SH-SY5Y (cell line): ENCODE measurements around the gene SIRT7.

Experiments
- GATA2 ChIP-seq: IDR thresholded peaks from 2 replicates; pipeline ENCODE4 v1.6.1; 2011; ENCODE audit warnings: mild to moderate bottlenecking, low read depth, low read length
- GATA3 ChIP-seq: IDR thresholded peaks from 2 replicates; pipeline ENCODE4 v1.6.1; 2011; ENCODE audit warnings: low read depth, mild to moderate bottlenecking, low read length, moderate library complexity

Gene SIRT7

GRCh38 chr17:81921537-81921862, 3.5 kb upstream of the SIRT7 start:
- TF ChIP-seq GATA3 (no peak), GATA2 (no peak)

GRCh38 chr17:81920612-81921536, 2.9 kb upstream of the SIRT7 start:
- TF ChIP-seq GATA2 (no peak), GATA3 (no peak)

DNA sequence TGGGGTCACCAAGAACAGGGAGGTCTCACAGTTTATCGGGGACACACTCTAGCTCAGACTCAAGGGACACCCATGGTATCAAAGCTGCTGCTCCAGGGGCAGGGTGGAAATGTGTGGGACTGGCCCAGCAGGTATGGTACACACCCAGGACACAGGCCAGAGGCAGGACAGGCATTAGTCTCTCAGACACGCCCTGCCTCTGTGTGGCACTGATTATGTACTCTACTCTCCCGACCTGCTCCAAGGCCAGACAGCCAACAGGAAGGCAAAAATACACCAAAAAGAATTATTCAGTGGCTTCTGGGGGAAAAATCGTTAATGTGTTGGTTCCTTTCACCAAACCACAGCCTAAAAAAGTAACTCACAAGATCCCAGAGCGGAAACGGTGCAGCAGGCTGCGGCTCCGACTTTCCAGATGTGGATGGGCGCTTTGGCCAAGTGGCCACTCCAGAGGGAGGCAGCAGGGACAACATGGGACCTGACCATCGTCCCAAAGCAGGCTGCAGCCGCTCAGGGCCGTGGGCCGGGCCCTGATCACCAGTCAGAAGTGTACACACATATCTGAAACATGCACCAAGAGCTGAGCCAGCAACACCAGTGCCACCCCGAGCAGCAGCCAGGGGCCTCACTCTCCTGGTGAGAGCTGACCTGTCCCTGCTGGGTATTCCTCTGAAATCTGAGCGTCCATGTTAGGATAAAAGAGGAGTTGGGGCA, 1.0 kb upstream of the SIRT7 start:
- TF ChIP-seq GATA3 = no peak
- TF ChIP-seq GATA2 = no peak

- TF ChIP-seq GATA3 (no peak), GATA2 (no peak)
Observed at GRCh38 chr17:81916234-81917001, 1.6 kb downstream of the SIRT7 start.

GRCh38 chr17:81915331-81915730, 2.6 kb downstream of the SIRT7 start:
- TF ChIP-seq GATA2 (no peak), GATA3 (no peak)

DNA sequence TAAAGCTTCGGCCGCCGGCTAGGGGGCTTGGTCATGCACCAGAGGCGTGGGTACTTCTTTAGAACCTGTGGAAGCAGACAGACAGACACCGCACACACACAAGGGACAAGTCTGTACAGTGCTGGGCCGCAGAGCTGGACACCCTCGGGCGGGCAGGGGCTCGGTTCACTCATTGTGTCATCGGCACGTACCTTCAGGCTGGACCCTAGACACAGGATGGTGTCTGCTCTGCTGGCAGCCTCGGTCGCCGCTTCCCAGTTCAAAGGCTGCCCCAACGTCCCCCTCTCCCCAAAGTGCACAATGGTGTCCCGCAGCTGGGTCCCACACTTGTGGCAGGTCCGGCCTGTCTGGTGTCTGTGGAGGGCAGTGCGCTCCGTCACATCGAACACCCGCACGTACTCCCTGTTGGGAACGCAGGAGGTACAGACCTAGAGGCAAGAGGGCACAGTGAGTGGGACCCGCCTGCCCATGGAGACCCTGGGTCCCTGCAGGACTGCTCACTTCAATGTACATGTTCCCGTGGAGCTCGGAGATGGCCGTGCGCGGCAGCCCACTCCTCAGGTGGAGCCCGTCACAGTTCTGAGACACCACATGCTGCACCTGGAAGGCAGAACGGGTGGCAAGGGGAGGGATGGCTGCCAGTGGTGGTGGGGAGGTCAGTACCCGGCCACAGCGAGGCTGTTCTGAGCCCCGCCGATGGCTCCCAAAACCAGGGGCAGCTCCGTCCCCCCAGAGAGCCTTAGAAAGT, 3.7 kb downstream of the SIRT7 start:
- TF ChIP-seq GATA2 (no peak), GATA3 (no peak)

DNA sequence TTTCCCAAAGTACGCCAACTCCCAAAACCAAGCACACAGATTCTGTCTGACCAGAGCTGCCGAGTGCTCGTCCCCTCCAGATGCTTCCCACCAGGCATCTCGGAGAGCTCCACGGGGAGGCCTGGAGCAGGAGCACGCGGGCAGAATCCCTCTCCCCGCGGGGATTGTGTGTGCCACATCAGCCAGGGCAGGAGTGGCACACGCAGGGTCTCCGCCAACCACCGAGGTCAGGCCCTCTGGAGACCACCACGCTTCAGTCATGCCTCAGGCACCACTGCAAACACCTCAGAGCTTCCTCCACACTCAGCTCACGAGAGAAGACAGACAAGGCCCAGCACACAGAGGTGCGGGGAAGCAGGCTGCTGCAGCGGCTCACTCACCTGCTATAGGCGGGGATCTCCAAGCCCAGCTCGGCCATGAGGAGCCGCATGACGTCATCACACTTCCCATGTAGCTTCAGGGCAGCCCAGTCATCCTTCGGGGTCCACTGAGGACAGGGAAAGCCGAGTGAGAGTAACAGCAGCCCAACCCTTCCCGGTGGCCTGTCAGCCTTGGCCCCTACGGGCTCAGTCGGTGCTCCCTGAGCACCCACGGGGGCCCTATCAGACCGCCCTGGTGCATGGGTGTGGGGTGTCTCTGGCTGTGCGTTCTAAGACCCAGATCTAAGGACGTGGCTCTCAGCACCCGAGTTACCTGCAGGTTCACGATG, 4.4 kb downstream of the SIRT7 start:
- TF ChIP-seq GATA3 = no peak
- no peak for TF ChIP-seq GATA2

DNA sequence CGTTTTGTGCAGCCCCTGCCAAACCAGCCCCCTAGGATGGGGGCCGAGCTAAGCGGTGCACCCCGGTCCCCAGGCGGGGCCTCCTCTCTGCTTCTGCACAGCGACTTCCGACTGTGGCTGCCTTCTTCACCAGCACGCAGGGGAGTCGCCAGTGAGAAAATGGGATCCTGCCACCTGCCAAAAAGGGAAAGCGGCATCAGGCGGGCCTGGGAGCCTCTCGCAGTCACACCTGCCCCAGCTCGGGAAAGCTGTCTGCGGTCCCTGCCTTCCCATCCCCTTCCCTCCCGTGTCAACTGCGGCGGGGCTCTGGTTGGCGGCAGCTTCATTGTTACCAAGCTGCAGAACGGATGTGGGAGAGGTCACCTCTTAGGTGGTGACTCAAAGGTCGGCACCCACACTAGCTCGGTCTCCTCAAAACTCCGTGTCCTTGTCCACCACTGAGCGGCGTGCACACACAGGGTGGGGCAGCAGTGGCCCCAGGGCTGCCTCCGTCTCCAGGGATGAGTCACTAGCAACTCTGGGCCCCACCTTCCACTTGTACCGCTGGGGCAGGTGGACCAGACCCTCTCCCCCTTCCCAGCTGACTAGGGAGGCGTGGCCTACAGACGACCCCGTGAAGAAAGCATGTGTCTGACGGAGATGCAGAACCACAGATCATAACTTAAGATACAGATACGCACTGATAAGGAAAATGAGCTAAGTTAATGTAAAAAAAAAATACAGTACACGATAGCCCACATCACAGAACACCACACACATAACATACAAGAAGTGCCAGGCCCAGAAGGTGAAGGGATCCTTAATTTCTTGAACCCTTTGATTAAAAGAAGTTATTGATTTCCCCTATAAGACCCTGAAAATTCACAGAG, 5.3 kb downstream of the SIRT7 start:
- TF ChIP-seq GATA2 (no peak), GATA3 (no peak)

DNA sequence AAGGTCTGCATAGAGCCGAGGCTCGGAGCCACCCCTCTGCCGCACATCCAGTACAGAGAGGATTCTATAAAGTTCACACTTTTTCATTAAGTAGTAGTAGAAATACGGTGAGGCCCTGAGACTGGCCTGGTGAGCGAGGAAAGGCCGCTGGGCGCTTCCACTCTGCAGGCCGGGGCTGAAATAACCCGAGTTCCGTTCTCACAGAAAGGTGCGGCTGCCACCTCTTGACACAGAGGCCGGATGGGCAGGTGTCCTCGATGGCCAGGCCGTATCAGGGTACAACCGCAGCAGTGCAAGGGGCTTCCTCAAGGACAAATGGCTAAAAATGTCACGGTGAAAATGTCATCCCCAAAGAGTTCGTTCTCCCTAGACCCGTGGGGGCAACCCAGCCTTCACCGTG, 6.0 kb downstream of the SIRT7 start:
- TF ChIP-seq GATA2 (no peak), GATA3 (no peak)

GRCh38 chr17:81911277-81911961, 6.6 kb downstream of the SIRT7 start, which contains the start of gene PCYT2:
PCYT2 (minus strand) TSS chr17:81911399; CDS start chr17:81911355, 44 bp downstream.
- TF ChIP-seq GATA3 = no peak
- TF ChIP-seq GATA2 = no peak

GRCh38 chr17:81910840-81911276, 7.1 kb downstream of the SIRT7 start:
- TF ChIP-seq GATA3 (no peak), GATA2 (no peak)
